KOPT-K1 (cell line): ENCODE results near the gene FLYWCH2.
A peak's percentile ranks its signal among the peaks of the same experiment; 100 is the strongest.
"Not testable (repeated sequence)": the region's sequence is repeated elsewhere in the genome, so short reads cannot be mapped to it uniquely, and the experiment has no call there.

ENCODE experiments used
- H3K27ac ChIP-seq: fragments of 200-600 bp; sonication (generic); 2 replicates; pipeline ENCODE4 v1.5.1; 2016; ENCODE audit warnings: antibody characterized with exemption, mild to moderate bottlenecking, low read depth, low read length; ENCODE audit not compliant: poor library complexity, severe bottlenecking
- H3K36me3 ChIP-seq: fragments of 200-600 bp; sonication (generic); 2 replicates; pipeline ENCODE4 v1.5.1; 2017; ENCODE audit warnings: antibody characterized with exemption, mild to moderate bottlenecking, low read length, moderate library complexity; ENCODE audit not compliant: insufficient read depth
- H3K9me3 ChIP-seq: fragments of 200-600 bp; sonication (generic); 2 replicates; pipeline ENCODE4 v1.5.1; 2017; ENCODE audit warnings: antibody characterized with exemption, low read length, mild to moderate bottlenecking; ENCODE audit not compliant: insufficient read depth, poor library complexity, severe bottlenecking

The FLYWCH2 gene

DNA sequence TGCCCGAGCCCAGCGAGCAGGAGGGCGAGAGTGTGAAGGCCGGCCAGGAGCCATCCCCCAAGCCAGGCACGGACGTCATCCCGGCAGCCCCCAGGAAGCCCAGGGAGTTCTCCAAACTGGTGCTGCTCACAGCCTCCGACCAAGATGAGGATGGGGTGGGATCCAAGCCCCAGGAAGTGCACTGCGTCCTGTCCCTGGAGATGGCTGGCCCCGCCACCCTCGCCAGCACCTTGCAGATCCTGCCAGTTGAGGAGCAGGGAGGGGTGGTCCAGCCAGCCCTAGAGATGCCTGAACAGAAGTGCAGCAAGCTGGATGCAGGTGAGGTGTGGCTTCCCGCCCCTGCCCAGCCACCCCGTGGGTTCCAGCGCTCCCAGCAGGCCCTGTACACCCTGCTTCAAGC, 46.7 kb downstream of the FLYWCH2 start:
- H3K36me3 ChIP-seq: peaks cover 18% of the 10 kb centered on the region; the same call in 1 of the 2 replicates
- no peak overlapping the region for H3K27ac ChIP-seq
- H3K9me3 ChIP-seq: no peaks in the 10 kb centered on the region

DNA sequence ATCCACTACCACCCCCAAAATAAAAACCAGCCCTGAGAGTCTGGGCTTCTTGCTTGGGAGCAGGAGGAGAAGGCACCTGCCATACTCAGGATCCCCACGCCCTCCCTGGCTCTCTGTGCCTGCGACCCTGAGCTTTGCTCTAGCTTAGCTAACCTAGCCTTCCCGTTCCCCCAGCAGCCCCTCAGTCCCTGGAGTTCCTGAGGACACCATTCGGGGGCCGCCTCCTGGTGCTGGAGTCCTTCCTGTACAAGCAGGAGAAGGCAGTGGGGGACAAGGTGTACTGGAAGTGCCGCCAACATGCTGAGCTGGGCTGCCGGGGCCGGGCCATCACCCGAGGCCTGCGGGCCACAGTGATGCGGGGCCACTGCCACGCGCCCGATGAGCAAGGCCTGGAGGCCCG, 47.2 kb downstream of the FLYWCH2 start:
- Histone ChIP-seq H3K27ac (no peak overlapping the region), H3K9me3 (no peaks in the 10 kb centered on the region), H3K36me3 (peaks cover 18% of the 10 kb centered on the region; the same call in 1 of the 2 replicates)

GRCh38 chr16:2931231-2931914, 48.4 kb downstream of the FLYWCH2 start:
- H3K36me3 ChIP-seq: peaks cover 19% of the 10 kb centered on the region; the same call in 1 of the 2 replicates
- not testable (repeated sequence) for H3K27ac ChIP-seq, H3K9me3 ChIP-seq

DNA sequence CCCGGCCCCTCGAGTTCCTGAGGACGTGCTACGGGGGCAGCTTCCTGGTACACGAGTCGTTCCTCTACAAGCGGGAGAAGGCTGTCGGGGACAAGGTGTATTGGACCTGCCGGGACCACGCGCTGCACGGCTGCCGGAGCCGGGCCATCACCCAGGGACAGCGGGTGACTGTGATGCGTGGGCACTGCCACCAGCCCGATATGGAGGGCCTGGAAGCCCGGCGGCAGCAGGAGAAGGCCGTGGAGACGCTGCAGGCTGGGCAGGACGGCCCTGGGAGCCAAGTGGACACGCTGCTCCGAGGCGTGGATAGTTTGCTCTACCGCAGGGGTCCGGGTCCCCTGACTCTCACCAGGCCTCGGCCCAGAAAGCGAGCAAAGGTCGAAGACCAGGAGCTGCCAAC, 50.1 kb downstream of the FLYWCH2 start:
- Histone ChIP-seq H3K36me3 (peaks cover 35% of the 10 kb centered on the region; the same call in 1 of the 2 replicates), H3K27ac (no peak overlapping the region), H3K9me3 (no peaks in the 10 kb centered on the region)

- H3K36me3 ChIP-seq: peaks cover 37% of the 10 kb centered on the region; the same call in 1 of the 2 replicates
- peak overlapping the region; percentile 63 for H3K27ac ChIP-seq
- no peaks in the 10 kb centered on the region for H3K9me3 ChIP-seq
Measured at GRCh38 chr16:2933701-2934100, 50.7 kb downstream of the FLYWCH2 start.

DNA sequence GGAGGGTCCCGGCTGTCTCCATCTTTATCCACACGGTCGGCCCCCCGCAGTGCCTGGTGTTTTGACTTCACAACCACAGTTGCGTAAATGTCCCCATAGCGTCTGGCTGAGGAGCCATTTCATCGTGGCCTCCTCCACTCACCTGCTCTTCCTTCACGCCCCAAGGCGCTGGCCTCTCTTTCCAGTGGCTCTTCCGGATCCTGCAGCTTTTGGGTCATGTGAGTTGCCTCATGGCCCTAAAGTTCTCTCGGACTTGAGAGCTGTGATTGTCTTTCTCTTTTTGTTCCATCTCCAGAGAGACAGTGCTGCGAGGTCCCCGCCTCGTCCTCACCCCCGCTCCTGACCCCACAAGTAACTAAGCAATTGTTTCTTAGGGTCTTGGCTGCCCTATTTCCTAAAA, 51.4 kb downstream of the FLYWCH2 start:
- Histone ChIP-seq H3K9me3 (no peaks in the 10 kb centered on the region), H3K36me3 (peaks cover 37% of the 10 kb centered on the region; the same call in 1 of the 2 replicates), H3K27ac (peak overlapping the region; percentile 63)

DNA sequence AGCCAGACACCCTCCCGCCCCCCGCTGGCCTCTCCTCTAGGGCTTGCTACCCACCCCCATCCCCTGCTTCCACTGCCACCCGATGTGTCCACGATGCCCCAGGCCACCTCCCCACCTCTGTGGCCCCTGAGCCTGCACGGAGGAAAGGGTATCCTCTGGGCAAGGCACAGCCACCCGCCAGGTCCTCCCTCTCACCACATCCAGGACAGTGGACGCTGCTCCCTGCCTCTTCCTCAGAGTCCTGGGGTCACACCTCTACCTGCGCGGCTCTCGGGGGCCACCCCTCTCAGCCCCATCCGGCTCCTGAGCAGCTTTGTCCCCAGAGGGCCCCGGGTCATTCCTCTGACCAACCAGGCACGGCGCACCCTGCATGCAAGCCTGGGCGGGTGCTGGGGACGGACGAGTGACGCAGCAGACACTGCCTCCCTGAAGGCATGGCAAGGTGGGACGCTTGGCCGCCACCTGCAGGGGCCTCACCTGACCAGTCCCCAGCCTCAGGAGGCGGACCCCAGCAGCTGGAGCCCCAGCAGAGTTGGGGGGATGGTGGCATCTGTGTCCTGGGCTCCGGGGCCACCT, 53.5 kb downstream of the FLYWCH2 start:
- H3K9me3 ChIP-seq: no peaks in the 10 kb centered on the region
- no peak overlapping the region for H3K27ac ChIP-seq
- H3K36me3 ChIP-seq: peaks cover 41% of the 10 kb centered on the region; the same call in 1 of the 2 replicates

GRCh38 chr16:2937170-2937569, 54.2 kb downstream of the FLYWCH2 start:
- no peaks in the 10 kb centered on the region for H3K9me3 ChIP-seq
- peaks cover 43% of the 10 kb centered on the region; the same call in 1 of the 2 replicates for H3K36me3 ChIP-seq
- H3K27ac ChIP-seq: no peak overlapping the region

- Histone ChIP-seq H3K36me3 (peaks cover 45% of the 10 kb centered on the region), H3K9me3 (no peaks in the 10 kb centered on the region), H3K27ac (no peak overlapping the region)
Measured at GRCh38 chr16:2938206-2938605, 55.2 kb downstream of the FLYWCH2 start.

GRCh38 chr16:2939968-2940367, 57.0 kb downstream of the FLYWCH2 start:
- H3K9me3 ChIP-seq: no peaks in the 10 kb centered on the region
- H3K27ac ChIP-seq: no peak overlapping the region
- peaks cover 42% of the 10 kb centered on the region for H3K36me3 ChIP-seq

- H3K36me3 ChIP-seq: peaks cover 35% of the 10 kb centered on the region
- no peak overlapping the region for H3K27ac ChIP-seq
- H3K9me3 ChIP-seq: no peaks in the 10 kb centered on the region
Measured at GRCh38 chr16:2942045-2942444, 59.0 kb downstream of the FLYWCH2 start.

DNA sequence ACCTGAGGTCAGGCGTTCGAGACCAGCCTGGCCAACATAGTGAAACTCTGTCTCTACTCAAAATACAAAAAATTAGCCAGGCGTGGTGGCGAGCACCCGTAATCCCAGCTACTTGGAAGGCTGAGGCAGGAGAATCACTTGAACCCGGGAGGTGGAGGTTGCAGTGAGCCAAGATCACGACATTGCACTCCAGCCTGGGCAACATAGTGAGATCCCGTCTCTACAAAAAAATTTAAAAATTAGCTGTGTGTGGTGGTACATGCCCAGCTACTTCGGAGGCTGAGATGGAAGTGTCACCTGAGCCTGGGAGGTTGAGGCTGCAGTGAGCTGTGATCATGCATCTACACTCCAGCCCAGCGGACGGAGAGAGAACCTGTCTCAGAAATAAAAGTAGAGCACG, 60.7 kb downstream of the FLYWCH2 start:
- not testable (repeated sequence) for H3K9me3 ChIP-seq, H3K27ac ChIP-seq
- peaks cover 24% of the 10 kb centered on the region for H3K36me3 ChIP-seq

DNA sequence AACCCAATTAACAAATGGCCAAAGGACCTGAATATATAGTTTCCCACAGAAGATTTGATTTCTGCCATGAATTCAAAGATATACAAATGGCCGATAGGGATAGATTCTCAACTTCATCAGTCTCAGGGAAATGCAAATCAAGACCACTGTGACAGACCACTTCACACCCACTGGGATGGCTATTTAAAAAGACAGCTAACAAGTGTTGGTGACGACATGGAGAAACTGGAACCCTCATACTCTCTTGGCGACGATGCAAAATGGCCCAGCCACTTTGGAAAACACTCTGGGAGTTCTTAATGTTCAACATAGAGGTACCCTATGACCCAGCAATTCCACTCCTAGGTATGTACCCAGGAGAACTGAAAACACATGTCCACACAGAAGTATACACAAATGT, 63.6 kb downstream of the FLYWCH2 start:
- H3K36me3 ChIP-seq: peaks cover 5% of the 10 kb centered on the region
- H3K9me3 ChIP-seq: no peaks in the 10 kb centered on the region
- H3K27ac ChIP-seq: no peak overlapping the region
